ENCODE results near the gene ADCY4. TPM values are rescaled to one million over a fixed set of nuclear protein-coding genes. Genes with fewer than 3 reads are reported as not detected.
A peak's percentile ranks its signal among the peaks of the same experiment; 100 is the strongest.

ADCY4 gene
- total and polyA plus RNA-seq, 2 of the 13 experiments (the other 11 are each of a cell fraction or from before 2014, with no cell fraction given): 0.03 TPM; not detected in 1

DNA sequence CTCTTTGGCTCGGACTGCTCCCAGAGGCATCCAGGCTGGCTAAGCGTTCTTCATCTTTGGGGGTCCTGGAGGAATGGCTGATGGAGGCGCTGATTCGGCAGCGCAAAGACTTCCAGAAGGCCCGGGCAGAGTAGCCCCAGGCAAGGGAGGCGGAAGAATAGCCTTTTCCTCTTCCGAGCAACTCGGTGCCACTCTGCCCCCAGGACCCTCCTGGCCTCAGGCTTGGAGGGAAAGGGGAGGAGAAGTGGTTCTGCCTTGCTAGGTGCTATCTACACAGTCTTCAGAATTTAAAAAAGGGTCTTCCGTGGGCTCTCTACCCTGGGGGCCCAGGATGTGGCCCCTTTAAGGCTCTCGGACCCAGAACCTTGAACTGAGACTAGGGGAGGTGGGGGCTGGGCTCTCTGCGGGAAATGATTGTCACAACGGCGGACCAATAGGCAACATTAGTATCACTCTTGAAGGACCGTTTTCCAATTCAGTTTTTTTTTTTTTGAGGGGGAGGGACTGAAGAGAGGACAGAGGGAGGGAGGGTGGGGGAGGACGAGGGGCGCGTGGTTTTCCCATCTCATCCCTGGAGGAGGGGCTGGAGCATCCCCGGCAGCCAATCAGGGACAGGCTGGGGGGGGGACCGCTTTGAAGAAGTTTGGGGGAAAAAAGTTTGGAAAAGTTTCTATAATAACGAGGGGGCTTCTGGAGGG, 32.8 kb upstream of the ADCY4 start, which contains the start of gene NFATC4 (continued):
- no peak for TF ChIP-seq FOSL1 (CRISPR knock-in tag; IDR thresholded peaks at IDR 0.05; ENCODE audit: borderline replicate concordance)
- TF ChIP-seq, protein P1, sequence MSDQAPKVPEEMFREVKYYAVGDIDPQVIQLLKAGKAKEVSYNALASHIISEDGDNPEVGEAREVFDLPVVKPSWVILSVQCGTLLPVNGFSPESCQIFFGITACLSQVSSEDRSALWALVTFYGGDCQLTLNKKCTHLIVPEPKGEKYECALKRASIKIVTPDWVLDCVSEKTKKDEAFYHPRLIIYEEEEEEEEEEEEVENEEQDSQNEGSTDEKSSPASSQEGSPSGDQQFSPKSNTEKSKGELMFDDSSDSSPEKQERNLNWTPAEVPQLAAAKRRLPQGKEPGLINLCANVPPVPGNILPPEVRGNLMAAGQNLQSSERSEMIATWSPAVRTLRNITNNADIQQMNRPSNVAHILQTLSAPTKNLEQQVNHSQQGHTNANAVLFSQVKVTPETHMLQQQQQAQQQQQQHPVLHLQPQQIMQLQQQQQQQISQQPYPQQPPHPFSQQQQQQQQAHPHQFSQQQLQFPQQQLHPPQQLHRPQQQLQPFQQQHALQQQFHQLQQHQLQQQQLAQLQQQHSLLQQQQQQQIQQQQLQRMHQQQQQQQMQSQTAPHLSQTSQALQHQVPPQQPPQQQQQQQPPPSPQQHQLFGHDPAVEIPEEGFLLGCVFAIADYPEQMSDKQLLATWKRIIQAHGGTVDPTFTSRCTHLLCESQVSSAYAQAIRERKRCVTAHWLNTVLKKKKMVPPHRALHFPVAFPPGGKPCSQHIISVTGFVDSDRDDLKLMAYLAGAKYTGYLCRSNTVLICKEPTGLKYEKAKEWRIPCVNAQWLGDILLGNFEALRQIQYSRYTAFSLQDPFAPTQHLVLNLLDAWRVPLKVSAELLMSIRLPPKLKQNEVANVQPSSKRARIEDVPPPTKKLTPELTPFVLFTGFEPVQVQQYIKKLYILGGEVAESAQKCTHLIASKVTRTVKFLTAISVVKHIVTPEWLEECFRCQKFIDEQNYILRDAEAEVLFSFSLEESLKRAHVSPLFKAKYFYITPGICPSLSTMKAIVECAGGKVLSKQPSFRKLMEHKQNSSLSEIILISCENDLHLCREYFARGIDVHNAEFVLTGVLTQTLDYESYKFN (CRISPR knock-in tag; conservative IDR thresholded peaks at IDR 0.05): no peak
- TF ChIP-seq MTF2 (CRISPR knock-in tag; IDR thresholded peaks at IDR 0.05; ENCODE audit: borderline replicate concordance): peak; percentile 27
- no peak for TF ChIP-seq ZNF430 (CRISPR knock-in tag; IDR thresholded peaks at IDR 0.05)
- no peak for TF ChIP-seq MAF1 (CRISPR knock-in tag; IDR thresholded peaks at IDR 0.05; ENCODE audit: borderline replicate concordance)
- no peak for TF ChIP-seq REL (CRISPR knock-in tag; conservative IDR thresholded peaks at IDR 0.05)
- no peak for TF ChIP-seq ARID2 (CRISPR knock-in tag; IDR thresholded peaks at IDR 0.05; ENCODE audit: borderline replicate concordance)
- no peak for TF ChIP-seq ZNF792 (CRISPR knock-in tag; IDR thresholded peaks at IDR 0.05)
- no peak for TF ChIP-seq PITX1 (CRISPR knock-in tag; IDR thresholded peaks at IDR 0.05)
- TF ChIP-seq, protein P2, sequence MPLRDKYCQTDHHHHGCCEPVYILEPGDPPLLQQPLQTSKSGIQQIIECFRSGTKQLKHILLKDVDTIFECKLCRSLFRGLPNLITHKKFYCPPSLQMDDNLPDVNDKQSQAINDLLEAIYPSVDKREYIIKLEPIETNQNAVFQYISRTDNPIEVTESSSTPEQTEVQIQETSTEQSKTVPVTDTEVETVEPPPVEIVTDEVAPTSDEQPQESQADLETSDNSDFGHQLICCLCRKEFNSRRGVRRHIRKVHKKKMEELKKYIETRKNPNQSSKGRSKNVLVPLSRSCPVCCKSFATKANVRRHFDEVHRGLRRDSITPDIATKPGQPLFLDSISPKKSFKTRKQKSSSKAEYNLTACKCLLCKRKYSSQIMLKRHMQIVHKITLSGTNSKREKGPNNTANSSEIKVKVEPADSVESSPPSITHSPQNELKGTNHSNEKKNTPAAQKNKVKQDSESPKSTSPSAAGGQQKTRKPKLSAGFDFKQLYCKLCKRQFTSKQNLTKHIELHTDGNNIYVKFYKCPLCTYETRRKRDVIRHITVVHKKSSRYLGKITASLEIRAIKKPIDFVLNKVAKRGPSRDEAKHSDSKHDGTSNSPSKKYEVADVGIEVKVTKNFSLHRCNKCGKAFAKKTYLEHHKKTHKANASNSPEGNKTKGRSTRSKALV (CRISPR knock-in tag; IDR thresholded peaks at IDR 0.05): no peak
- TF ChIP-seq, protein P3, sequence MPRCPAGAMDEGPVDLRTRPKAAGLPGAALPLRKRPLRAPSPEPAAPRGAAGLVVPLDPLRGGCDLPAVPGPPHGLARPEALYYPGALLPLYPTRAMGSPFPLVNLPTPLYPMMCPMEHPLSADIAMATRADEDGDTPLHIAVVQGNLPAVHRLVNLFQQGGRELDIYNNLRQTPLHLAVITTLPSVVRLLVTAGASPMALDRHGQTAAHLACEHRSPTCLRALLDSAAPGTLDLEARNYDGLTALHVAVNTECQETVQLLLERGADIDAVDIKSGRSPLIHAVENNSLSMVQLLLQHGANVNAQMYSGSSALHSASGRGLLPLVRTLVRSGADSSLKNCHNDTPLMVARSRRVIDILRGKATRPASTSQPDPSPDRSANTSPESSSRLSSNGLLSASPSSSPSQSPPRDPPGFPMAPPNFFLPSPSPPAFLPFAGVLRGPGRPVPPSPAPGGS (CRISPR knock-in tag; IDR thresholded peaks at IDR 0.05): no peak
- no peak for TF ChIP-seq KLF15 (CRISPR knock-in tag; IDR thresholded peaks at IDR 0.05; ENCODE audit: borderline replicate concordance)
- TF ChIP-seq PHB2 (IDR thresholded peaks at IDR 0.05; ENCODE audit: partially characterized antibody): no peak
- no peak for TF ChIP-seq SPEN (CRISPR knock-in tag; IDR thresholded peaks at IDR 0.05; ENCODE audit: low read depth)
- no peak for TF ChIP-seq ZSCAN20 (CRISPR knock-in tag; IDR thresholded peaks at IDR 0.05; ENCODE audit: borderline replicate concordance)
- no peak for TF ChIP-seq MTA3 (CRISPR knock-in tag; IDR thresholded peaks at IDR 0.05)
- no peak for TF ChIP-seq ZNF446 (CRISPR knock-in tag; IDR thresholded peaks at IDR 0.05)
- peak; percentile 30; the same call in 1 of the 2 replicates for TF ChIP-seq ZNF160 (CRISPR knock-in tag; IDR thresholded peaks at IDR 0.05)
- TF ChIP-seq FOXK2 (IDR thresholded peaks at IDR 0.05): no peak
- TF ChIP-seq ZKSCAN1 (IDR thresholded peaks at IDR 0.05; ENCODE audit: low read length): no peak
- no peak for TF ChIP-seq ATF4 (CRISPR knock-in tag; IDR thresholded peaks at IDR 0.05)
- TF ChIP-seq, protein P4, sequence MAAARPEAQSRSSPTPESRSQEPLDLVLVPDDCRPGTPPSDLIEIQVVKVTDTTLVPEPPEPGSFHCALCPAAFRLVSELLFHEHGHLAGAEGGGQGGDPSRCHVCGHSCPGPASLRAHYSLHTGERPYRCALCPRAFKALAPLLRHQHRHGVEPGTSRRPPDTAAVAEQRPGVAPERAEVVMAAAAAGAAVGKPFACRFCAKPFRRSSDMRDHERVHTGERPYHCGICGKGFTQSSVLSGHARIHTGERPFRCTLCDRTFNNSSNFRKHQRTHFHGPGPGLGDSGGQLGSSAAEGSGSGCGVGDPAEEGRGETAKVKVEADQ (CRISPR knock-in tag; IDR thresholded peaks at IDR 0.05; ENCODE audit: borderline replicate concordance): no peak
- TF ChIP-seq KLF16 (CRISPR knock-in tag; IDR thresholded peaks at IDR 0.05): no peak

Data from HepG2 (cell line).